ENCODE data around the gene TTYH3. TPM values are rescaled to one million over a fixed set of nuclear protein-coding genes. Genes with fewer than 3 reads are reported as not detected.

TTYH3 gene
- total and polyA plus RNA-seq, 2 donors from 2014 or later = 22.5 to 55.0 TPM

GRCh38 chr7:2713370-2713769 is 81.6 kb downstream of the TTYH3 start:
- Histone ChIP-seq H3K27me3 (ENCODE audit: control insufficient read depth, insufficient read depth, low read length) (no peaks in the 10 kb centered on the region), H3K4me1 (ENCODE audit: control insufficient read depth in 2 of 3, insufficient read depth in 2 of 3, low read depth in 1 of 3, low read length in 3 of 3) (peaks cover 0 to 7% (median 0%) of the 10 kb centered on the region in 3 donors), H3K4me3 (ENCODE audit: low read length in 3 of 3) (no peak overlapping the region), H3K9ac (ENCODE audit: low read length in 3 of 3) (no peak overlapping the region), H3K9me3 (ENCODE audit: control insufficient read depth in 2 of 3, insufficient read depth in 1 of 3, low read length in 3 of 3) (peaks cover 0 to 2% (median 0%) of the 10 kb centered on the region in 3 donors), H3K27ac (ENCODE audit: low read depth in 2 of 2, low read length in 2 of 2) (no peak overlapping the region), H3K36me3 (ENCODE audit: control insufficient read depth in 2 of 3, insufficient read depth in 3 of 3, low read length in 3 of 3) (no peaks in the 10 kb centered on the region)
- DNase-seq (peak; percentile 60 to 90 (median 85)), FAIRE-seq (no peak)
- no peak for TF ChIP-seq CTCF (IDR thresholded peaks at IDR 0.05; ENCODE audit: borderline replicate concordance, extremely low read depth, insufficient read depth)
- intact Hi-C loops (cut with DNase I) = no loop called here

GRCh38 chr7:2713978-2714377 is 82.2 kb downstream of the TTYH3 start:
- H3K9ac ChIP-seq (ENCODE audit: low read length in 3 of 3) = no peak overlapping the region
- no peak overlapping the region for H3K27ac ChIP-seq (ENCODE audit: low read depth in 2 of 2, low read length in 2 of 2)
- intact Hi-C loops (cut with DNase I) = no loop called here
- H3K27me3 ChIP-seq (ENCODE audit: control insufficient read depth, insufficient read depth, low read length) = no peaks in the 10 kb centered on the region
- FAIRE-seq (no peak), DNase-seq (peak in 1 of 5 donors; percentile 60)
- TF ChIP-seq CTCF (IDR thresholded peaks at IDR 0.05; ENCODE audit: borderline replicate concordance, extremely low read depth, insufficient read depth) = no peak
- peaks cover 0 to 7% (median 0%) of the 10 kb centered on the region in 3 donors for H3K4me1 ChIP-seq (ENCODE audit: control insufficient read depth in 2 of 3, insufficient read depth in 2 of 3, low read depth in 1 of 3, low read length in 3 of 3)
- no peak overlapping the region for H3K4me3 ChIP-seq (ENCODE audit: low read length in 3 of 3)
- H3K36me3 ChIP-seq (ENCODE audit: control insufficient read depth in 2 of 3, insufficient read depth in 3 of 3, low read length in 3 of 3) = no peaks in the 10 kb centered on the region
- peaks cover 0 to 2% (median 0%) of the 10 kb centered on the region in 3 donors for H3K9me3 ChIP-seq (ENCODE audit: control insufficient read depth in 2 of 3, insufficient read depth in 1 of 3, low read length in 3 of 3)

Other genes with a start within 250 kb of the TTYH3 start
- 25.6 TPM for gene CHST12, start 228.4 kb upstream of the TTYH3 start, total RNA-seq
- gene CHST12, start 228.4 kb upstream of the TTYH3 start, polyA plus RNA-seq (ENCODE audit: insufficient read depth, low read depth, low replicate concordance) = 16.3 TPM
- not detected for gene GRIFIN, start 155.6 kb upstream of the TTYH3 start, total RNA-seq
- gene GRIFIN, start 155.6 kb upstream of the TTYH3 start, polyA plus RNA-seq (ENCODE audit: insufficient read depth, low read depth, low replicate concordance) = not detected
- gene LFNG, start 112.2 kb upstream of the TTYH3 start, total RNA-seq = 18.4 TPM
- 5.0 TPM for gene LFNG, start 112.2 kb upstream of the TTYH3 start, polyA plus RNA-seq (ENCODE audit: insufficient read depth, low read depth, low replicate concordance)
- gene BRAT1, start 76.5 kb upstream of the TTYH3 start, total RNA-seq = 23.7 TPM
- gene BRAT1, start 76.5 kb upstream of the TTYH3 start, polyA plus RNA-seq (ENCODE audit: insufficient read depth, low read depth, low replicate concordance) = 18.7 TPM
- 27.8 TPM for gene IQCE, start 73.0 kb upstream of the TTYH3 start, total RNA-seq
- 6.1 TPM for gene IQCE, start 73.0 kb upstream of the TTYH3 start, polyA plus RNA-seq (ENCODE audit: insufficient read depth, low read depth, low replicate concordance)
- 0.16 TPM for gene AMZ1, start 56.2 kb downstream of the TTYH3 start, total RNA-seq
- gene AMZ1, start 56.2 kb downstream of the TTYH3 start, polyA plus RNA-seq (ENCODE audit: insufficient read depth, low read depth, low replicate concordance) = not detected
- 41.1 TPM for gene GNA12, start 212.3 kb downstream of the TTYH3 start, total RNA-seq
- 16.5 TPM for gene GNA12, start 212.3 kb downstream of the TTYH3 start, polyA plus RNA-seq (ENCODE audit: insufficient read depth, low read depth, low replicate concordance)

Data from kidney (tissue), 14 donors.